Measurements from ENCODE around the gene MRPS2.

MRPS2 gene

DNA sequence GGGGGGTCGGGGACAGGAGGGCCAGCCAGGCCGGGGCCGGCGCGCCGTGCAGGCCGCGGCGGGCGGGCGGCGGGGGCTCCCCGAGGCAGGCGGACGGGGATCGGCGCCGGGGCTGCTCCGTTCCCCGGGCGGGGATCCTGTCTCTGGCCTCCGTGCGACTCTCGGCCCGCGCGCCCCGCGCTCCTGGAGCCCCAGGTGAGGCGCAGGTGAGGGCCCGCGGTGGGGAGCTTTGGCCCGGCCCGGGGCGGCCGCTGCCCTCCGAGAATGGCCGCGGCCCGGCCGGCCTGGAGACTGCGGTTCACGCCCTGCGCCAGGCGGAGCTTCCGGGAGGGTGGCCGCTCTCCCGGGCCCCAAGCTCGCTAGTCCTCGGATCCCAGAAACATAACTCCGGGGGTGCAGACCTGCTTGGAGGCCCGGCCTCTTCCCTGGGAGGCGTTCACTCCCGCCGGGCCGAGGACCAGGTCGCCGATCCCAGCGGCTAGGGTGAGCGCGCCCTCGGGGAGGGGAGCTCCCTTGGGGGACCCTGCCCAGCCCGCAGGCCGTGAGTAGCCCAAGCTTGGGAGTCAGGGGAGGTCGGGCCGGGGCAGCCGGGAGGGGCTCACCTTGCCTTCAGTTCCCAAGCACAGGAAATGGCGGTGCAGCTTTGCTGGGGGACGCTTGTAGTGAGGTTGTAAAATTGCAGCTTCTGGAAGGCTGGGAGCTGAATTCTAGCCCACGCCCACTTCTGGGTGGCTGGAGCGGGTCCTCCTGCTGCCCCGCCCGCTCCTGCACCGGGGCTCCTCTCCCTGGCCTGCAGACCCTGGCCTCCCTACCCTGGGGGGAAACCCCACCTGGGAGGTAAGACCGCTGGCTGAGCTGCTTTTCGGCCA, 20.2 kb upstream of the MRPS2 start:
- intact Hi-C loops (cut with DNase I), result no loop called here
- peak in 6 of 10 donors; percentile 21 to 89 (median 32) for DNase-seq

DNA sequence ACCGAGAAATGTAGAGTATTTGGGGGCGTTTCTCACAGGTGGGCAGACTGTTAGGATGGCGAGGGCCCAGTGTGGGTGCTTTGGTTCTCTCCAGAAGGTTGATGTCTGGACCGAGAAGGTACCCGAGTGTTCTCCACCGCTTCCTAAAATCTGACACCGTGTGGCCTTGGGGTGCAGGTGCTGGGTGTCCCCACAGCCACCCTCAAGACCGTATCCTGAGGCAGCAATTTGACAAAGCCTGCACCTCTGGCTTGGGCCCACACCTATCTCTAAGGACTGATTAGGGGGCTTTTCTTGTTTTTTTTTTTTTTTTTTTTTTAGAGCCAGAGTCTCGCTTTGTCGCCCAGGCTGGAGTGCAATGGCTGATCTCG, 19.6 kb upstream of the MRPS2 start:
- intact Hi-C loops (cut with DNase I), result loop anchor here (1.0 kb wide), 1 partner anchor 12 kb away; no protein-coding TSS in a partner anchor
- DNase-seq, result no peak

DNA sequence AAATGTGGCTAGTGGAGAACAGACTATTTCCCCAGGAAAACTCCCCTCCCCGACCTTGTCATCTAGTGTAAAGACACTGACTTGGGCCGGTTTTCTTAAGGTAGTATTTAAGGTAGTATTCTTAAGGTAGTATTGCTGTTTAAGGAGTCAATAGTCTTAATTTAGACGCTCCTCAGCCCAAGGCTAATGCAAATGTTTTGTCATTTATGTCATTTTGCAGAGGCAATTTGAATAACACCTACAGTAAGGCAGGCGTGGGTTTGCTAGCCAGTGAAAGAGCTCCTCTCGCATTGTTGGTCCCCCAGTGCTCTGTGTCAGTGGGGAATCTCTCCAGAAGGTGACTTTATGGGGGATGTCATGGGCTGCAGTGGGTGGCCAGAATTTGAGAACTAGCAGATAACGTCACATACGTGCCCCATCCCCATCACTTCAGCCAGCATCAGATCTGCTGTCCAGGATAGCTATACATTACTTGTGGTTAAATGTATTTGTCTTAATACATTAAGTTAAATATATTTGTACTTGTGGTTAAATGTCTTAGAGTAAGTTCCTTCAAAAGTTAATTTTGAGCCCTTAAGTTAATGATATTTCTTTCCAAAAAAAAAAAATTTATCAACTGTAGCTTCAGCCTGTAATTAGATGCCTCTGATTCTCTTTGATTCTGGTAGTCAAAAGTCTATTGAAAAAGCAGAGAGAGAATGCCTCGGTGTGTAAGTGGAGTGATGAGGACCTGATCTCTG, 18.3 kb upstream of the MRPS2 start:
- intact Hi-C loops (cut with DNase I), result no loop called here
- no peak for DNase-seq

DNA sequence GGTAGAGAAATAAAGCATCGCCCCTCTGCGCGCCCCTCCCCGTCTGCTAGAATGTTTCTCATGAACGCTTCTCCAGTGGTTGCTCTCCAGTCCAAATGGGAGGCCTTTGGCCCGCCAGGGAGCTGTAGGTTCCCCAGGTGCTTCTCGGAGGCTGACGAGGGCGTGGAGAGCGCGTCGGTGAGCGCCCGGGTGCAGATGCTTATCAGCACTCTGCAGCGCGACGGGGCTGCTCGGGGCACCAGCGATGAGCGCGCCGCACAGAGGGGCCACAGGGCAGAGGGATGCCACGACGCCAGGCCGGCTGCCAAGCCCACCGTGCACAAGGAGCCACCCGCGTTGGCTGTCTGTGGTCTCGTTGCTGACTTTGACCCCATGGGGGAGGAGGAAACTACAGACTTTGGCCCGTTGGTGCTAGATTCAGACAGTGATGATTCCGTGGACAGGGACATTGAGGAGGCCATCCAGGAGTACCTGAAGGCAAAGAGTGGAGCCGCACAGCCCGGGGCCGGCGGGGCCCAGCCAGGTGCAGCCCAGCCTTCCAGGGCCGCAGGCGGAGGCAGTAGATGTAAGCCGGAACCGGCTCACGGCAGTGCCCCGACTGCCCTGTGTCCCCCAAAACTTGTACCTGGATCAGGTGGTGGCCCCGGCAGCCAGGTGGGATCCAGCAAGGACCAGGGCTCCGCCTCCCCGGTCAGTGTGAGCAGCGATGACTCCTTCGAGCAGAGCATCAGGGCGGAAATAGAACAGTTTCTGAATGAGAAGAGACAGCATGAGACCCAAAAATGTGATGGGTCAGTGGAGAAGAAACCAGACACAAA, 15.8 kb upstream of the MRPS2 start:
- intact Hi-C loops (cut with DNase I), result no loop called here
- DNase-seq, result no peak

DNA sequence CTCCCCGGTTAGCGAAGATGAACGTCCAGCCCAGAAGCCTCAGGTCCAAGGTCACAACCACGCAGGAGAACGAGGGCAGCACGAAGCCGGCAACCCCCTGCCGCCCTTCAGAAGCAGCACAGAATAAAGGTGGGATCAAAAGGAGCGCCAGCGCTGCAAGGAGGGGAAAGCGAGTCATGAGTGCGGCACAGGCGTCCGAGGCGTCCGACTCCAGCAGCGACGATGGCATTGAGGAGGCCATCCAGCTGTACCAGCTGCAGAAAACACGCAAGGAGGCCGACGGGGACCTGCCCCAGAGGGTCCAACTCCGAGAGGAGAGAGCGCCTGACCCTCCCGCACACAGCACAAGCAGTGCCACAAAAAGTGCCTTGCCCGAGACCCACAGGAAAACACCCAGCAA, 15.1 kb upstream of the MRPS2 start:
- intact Hi-C loops (cut with DNase I), result no loop called here
- no peak for DNase-seq

DNA sequence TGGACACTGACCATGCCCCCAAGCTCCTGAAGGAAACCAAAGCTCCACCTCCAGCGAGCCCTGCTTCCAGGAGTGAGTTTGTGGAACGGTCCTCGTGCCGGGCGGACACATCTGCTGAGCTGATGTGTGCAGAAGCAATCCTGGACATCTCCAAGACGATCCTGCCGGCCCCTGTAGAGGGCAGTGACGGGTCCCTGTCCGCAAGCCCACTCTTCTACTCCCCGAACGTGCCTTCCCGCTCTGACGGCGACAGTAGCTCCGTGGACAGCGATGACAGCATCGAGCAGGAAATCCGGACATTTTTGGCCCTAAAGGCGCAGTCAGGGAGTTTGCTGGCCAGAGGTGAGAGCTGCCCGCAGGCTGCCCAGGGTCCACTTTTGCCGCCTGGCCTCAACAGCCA, 14.7 kb upstream of the MRPS2 start:
- intact Hi-C loops (cut with DNase I), result no loop called here
- DNase-seq, result peak in 2 of 10 donors; percentile 26 to 49

DNA sequence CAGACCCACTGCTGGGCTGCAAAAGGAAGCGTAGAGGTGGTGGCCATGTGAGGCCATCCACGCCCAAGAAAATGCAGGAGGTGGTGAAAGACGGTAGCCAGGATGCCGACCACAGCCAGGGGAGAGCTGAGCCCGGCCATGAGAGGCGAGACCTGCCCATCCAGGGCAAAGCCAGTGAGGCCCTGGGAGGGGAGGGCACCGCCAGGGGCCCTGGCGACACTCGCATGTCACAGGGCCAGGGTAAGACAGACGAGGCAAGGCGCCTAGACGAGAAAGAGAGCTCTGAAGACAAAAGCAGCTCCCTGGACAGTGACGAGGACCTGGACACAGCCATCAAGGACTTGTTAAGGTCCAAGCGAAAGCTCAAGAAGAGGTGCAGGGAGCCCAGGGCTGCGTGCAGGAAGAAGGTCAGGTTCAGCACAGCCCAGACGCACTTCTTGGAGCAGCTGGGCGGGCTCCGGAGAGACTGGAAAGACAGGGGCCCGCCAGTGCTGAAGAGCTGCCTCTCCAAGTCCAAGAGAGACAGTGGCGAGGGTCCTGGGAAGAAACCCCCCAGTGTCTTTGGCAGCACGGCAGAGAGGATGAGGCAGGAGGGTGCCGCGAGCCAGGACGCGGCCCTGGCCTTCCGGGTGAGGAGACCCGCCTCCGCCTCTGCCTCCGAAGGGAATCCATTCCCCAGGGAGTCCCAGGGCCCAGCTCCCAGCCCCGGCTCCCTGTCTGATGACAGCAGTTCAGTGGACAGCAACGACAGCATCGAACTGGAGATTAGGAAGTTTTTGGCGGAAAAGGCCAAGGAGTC, 14.0 kb upstream of the MRPS2 start:
- DNase-seq, result peak in 3 of 10 donors; percentile 46 to 65 (median 64)
- intact Hi-C loops (cut with DNase I), result no loop called here

DNA sequence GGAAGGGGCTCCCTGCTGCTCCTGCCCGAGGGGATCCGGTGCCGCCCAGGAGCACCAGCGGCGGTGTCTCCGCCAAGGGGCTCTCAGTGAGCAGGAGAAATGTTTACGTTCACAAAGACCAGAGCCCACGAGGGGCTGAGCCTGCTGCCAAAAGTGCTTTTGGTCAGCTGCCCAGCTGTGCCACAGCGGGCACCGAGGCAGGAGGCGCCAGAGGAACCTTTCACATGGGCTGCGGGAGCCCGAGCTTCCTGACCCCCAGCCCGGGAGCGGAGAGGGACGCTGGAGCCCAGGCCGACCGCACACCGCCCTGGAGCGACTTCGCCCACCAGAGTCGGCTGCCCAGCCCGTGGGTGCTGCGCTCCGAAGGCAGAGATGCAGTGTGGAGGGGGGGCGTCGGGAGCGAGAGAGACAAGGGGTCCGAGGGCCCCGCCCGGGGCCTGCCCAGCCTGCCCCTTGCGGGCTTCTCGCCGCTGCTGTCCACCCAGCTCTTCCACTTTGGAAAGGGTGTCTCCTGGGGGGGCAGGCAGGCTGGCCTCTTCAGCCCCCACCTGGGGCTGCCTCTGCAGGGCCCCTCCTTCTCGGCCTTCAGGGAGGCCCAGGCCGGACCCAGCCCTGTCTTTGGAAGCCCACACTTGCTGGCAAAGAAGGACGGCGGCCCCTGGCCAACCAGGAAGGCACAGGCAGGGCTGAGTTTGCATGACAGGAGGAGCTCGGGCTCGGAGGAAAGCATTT, 13.0 kb upstream of the MRPS2 start:
- DNase-seq, result peak in 3 of 10 donors; percentile 57 to 83 (median 71)
- intact Hi-C loops (cut with DNase I), result no loop called here

DNA sequence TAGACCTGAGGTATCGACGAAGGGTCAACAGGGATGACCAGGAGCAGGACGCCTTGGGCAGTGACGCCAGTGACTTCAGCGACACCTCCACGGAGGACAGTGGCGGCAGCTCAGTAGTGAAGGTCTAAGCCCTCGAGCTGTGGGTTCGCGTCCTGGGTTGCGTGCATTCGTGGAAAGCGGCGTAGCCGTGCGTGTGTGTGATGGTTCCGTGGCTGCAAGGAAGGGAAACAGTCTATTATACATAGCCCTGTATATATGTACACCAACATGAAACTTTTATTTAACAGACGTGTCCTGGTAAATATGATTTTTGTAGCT, 12.5 kb upstream of the MRPS2 start:
- intact Hi-C loops (cut with DNase I), result no loop called here
- peak in 1 of 10 donors; percentile 76 for DNase-seq

DNA sequence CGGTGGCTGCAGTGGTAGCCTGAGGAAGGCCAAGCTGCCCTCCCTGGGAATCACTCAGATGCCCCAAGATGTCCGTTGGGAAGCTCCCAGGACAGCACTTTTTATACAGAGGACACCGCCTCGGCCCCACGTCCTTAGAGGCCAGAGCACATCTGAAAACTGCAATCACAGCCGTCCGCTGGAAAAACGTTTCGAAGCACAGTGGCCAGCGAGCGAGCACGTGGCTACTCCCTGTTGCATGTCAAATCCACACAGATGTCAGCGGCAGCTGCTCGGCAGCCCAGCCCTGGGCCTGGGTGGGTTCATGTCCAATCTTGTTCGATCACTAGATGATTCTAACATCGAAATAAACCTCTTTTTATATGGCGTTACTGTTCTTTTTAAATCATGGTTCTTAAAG, 12.0 kb upstream of the MRPS2 start:
- peak in 3 of 10 donors; percentile 21 to 73 (median 47) for DNase-seq
- intact Hi-C loops (cut with DNase I), result no loop called here

DNA sequence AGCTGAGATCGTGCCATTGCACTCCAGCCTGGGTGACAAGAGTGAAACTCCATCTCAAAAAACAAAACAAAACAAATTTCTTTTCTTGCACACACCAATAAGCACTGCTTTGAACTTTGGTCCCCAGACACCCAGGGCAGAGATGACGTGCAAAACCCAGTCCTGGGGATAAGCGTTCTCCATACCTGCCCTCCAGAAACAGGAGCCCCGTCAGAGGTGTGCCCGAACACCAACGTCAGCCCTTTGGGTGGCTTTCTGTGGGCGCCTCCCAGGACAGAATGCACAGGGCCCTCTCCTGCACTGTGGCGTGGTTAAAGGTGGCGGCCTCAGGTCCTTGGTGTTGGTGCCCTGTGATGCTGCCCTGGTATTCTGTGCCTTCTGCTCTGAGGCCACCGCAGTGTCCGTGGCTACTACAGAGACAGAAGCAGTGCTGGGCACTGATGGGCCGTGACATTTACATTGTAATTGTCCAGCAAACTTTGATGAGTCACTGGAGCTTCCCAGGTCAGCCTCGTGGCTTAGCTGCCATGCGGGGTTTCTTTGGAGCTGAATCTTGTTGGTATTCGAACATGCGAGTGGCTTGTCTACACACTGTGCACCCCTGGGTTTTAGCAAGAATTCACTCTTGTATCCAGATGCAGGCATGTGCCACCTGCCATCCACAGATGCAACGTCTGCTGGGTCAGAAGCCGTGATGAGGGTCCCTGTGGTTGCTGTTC, 11.1 kb upstream of the MRPS2 start:
- peak in 2 of 10 donors; percentile 27 to 36 for DNase-seq
- intact Hi-C loops (cut with DNase I), result no loop called here

DNA sequence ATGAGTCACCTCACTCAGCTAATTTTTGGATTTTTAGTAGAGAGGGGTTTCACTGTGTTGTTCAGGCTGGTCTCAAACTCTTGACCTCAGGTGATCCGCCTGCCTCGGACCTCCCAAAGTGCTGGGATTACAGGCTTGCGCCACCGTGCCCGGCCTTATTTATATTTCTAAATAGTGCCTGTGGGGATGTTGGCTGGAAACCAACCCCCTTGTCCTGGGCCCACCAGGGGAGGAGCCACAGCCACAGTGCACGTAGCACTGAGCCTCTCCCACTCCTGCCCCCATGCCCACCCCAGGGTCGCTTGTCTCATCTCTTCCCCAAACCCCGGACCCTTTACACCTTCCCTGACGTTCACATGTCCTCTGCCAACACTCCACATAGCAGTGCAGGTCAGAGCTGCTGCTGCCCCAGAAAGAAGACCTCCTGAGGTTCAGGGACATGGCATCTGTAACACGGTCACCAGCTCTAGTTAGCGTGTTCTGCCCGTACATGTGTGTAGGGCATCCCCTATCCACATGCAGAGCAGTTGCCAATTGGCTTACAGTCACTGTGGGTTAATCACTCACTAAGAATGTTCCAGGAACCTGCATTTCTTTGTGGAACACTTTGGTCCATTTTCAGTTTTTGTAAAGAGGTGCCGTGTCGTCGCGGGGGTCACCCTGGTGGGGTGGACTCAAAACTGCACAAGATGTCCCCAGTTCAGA, 10.2 kb upstream of the MRPS2 start:
- peak in 2 of 10 donors; percentile 11 to 46 for DNase-seq
- intact Hi-C loops (cut with DNase I), result no loop called here

DNA sequence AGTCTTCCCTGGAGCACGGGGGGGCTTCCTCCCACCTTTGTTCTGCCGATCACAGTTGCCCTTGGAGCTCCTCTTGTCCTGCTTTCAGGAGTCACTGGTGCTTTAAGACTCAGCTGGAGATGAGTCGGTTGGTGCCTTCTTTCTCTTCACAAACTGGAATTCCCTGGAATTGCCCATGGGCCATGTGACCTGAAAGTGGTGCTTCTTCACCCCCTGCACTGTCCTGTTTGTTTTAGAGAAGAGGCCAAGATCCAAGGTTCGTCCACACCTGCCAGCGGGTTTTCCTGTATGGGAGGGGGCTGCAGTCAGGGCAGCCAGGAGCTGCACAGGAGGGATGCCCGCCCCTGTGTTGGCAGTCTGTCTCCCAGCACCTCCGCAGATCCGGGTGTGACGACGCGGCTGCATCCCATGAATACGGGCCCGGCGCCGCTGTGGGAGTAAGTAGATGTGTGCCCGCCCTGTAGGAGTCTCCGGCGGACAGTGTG, 9.5 kb upstream of the MRPS2 start:
- intact Hi-C loops (cut with DNase I), result no loop called here
- DNase-seq, result peak in 3 of 10 donors; percentile 51 to 62 (median 53)

DNA sequence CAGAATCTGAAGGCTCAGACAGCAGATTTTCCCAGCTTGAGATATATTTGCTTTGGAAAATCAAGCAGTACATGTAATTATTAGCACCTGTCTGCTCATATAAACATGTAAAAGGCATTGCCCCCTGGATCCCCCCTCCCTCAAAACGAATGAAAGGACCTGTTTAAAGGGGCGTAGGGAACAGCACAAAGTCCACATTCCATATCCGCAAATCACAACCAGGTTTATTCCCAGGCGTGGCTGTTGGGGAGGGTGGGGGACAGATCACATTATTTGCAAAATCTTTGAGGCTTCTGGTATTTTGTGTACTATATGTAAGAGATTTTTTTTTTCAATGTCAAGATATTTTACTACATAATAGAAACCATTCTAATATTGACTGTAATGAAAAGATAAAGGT, 8.7 kb upstream of the MRPS2 start:
- intact Hi-C loops (cut with DNase I), result no loop called here
- peak in 2 of 10 donors; percentile 21 to 33 for DNase-seq

DNA sequence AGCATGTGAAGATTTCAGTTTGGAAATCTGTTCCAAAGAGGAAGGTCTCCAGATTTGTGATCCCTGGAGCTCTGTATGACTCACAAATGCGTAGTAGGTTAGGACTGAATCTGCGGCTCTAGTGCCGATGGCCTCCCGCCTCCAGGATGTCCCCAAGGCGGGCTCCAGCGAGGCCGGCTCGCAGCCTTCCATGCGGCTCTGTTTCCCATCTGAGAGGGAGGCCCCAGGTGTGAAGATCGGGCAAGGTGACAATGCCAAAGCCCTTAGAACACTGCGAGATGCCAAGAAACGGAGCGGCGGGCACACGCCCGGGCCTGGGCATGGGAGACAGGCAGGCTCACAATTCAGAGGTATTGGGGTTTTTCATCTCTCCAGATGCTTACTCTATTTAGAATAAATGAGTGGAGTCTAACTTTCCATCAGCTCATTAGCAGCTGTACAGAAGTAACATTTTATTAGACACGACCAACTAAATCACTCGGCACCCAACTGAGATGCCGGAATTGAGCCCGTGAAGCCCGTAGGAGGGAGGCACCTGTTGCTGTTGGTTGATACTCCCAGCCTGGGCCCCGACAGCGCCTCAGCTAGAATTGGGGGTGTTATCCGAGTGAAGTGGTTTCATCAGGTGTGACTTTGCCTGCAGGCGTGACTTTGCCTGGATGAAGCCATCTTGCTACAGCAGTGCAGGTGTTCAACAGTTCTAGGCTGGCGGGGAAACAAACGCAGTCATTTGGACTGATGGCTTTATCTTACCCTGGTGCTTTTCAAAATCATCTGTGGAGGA, 7.4 kb upstream of the MRPS2 start:
- intact Hi-C loops (cut with DNase I), result loop anchor here (1.0 kb wide), 1 partner anchor 12 kb away; no protein-coding TSS in a partner anchor
- DNase-seq, result peak in 4 of 10 donors; percentile 20 to 72 (median 64)

DNA sequence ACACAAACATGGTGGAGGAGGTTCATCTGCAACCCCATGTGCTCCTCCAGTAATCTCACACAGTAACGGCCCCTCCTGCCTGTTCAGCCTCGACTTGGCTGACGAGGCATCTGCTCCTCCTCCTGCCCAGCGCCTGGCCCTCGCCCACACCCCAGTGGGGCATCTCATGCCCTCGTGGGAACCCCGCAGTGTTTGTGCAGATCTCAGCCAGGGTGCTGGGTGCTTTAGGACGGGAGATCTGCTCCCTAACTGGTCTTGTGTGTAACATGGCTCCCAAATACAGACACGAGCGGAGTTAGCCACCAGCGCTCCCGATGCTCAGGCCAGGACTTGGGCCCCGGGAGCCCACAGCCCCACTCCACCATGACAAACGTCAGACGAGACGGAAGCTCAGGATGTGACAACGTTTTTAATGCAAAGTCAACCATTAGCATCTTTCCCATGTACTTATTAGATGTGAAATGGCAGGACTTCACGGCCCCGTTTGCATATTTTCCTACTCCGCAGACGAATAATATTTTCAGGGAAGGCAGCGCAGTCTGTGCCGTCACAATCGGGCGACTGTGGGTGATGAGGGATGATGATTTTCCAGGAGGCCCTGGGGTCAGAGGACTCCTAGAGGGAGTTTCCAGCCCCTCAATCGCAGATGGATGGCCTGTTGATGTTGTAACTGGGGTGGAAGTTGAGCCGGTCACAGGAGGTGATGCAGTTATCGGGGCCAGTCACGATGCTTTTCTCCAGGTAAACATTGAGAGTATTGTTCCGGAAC, 5.5 kb upstream of the MRPS2 start:
- intact Hi-C loops (cut with DNase I), result no loop called here
- peak in 4 of 10 donors; percentile 9 to 74 (median 64) for DNase-seq

Data from posterior cingulate gyrus (tissue), 11 donors.